ENCODE data around the gene SLA2.

DNA sequence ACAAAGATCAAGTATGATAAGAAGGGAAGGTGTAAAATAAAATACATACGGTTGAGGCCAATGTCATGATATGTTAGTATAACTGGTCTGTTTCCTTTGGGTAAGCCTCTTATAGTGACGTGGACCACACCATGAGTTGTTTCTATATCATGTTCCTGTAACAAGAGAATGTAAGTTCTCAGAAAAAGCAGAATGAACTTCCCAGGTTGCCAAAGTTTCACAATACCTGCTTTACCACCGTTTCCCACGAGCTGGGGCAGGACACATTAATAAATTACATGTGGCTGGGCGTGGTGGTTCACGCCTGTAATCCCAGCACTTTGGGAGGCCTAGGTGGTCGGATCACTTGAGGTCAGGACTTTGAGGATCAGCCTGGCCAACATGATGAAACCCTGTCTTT, 42.6 kb upstream of the SLA2 start:
- TF ChIP-seq POLR2AphosphoS5 (IDR thresholded peaks at IDR 0.05; ENCODE audit: borderline replicate concordance, low read depth, low read length) (no peak), EZH2 (IDR thresholded peaks at IDR 0.05) (no peak), FOXP2 (optimal IDR thresholded peaks at IDR 0.05; ENCODE audit: control extremely low read depth, extremely low read length, insufficient read depth) (no peak)
